Heart right ventricle (tissue), 16 donors: ENCODE results near the gene ANO10. TPM values are rescaled to one million over a fixed set of nuclear protein-coding genes. Genes with fewer than 3 reads are reported as not detected.

ENCODE experiments used
- ATAC-seq, 8 donors: fragments of 200-7000 bp; cut with Tn5 transposase; one replicate each; pipeline ENCODE4 v1.9.1; 2020; ENCODE audit warnings: mild to moderate bottlenecking in 8 of 8, moderate library complexity in 8 of 8, moderate number of reproducible peaks in 1 of 8
- DNase-seq, 2 donors: peaks; one replicate each; pipeline ENCODE4 v3.0.0-alpha.2; 2020
- H3K27ac ChIP-seq, 10 donors: fragments of 200-600 bp; sonication (generic) in 2 of 10; one replicate each; pipeline versions ENCODE4 v1.5.0 to v1.8.0; 2020 to 2022; ENCODE audit warnings: mild to moderate bottlenecking in 3 of 10
- H3K27me3 ChIP-seq, 7 donors: fragments of 200-600 bp; one replicate each; pipeline ENCODE4 v1.8.0; 2021 to 2022; ENCODE audit warnings: mild to moderate bottlenecking in 2 of 7
- H3K36me3 ChIP-seq, 9 donors: fragments of 200-600 bp; sonication (generic) in 1 of 9; one replicate each; pipeline versions ENCODE4 v1.5.0 to v1.8.0; 2020 to 2022; ENCODE audit warnings: mild to moderate bottlenecking in 2 of 9
- H3K4me1 ChIP-seq, 9 donors: fragments of 200-600 bp; sonication (generic) in 1 of 9; one replicate each; pipeline versions ENCODE4 v1.5.0 to v1.8.0; 2020 to 2022; ENCODE audit warnings: mild to moderate bottlenecking in 4 of 9
- H3K4me3 ChIP-seq, 10 donors: fragments of 200-600 bp; sonication (generic) in 2 of 10; one replicate each; pipeline versions ENCODE4 v1.5.0 to v1.8.0; 2020 to 2022; ENCODE audit warnings: mild to moderate bottlenecking in 7 of 10, moderate library complexity in 2 of 10
- H3K9me3 ChIP-seq, 11 donors: fragments of 200-600 bp in 10 of 11; sonication (generic) in 2 of 11; one replicate each; pipeline versions ENCODE4 v1.5.0 to v1.8.0; 2013 to 2022; ENCODE audit warnings: mild to moderate bottlenecking in 2 of 11, control low read depth in 1 of 11, moderate library complexity in 1 of 11
- WGBS, 2 donors: extraction: QIAGEN DNeasy Blood & Tissue Kit; methylation state at CpG; one replicate each; pipeline ENCODE4 v1.1.7; 2013; ENCODE audit warnings: inconsistent platforms in 1 of 2; 5-methylcytosine and 5-hydroxymethylcytosine counted together
- intact Hi-C, 10 donors: fragments of 100-400 bp; cut with DNase I; formaldehyde crosslinking; loops; one replicate each; pipeline versions ENCODE4 v1.11.1 to v1.14.2; 2022
- polyA plus RNA-seq, 2 donors: library from polyadenylated mRNA; stranded (reverse); fragments of 200-250 nt; gene quantifications; one replicate each; pipeline ENCODE4 v1.2.3, GENCODE V29; 2013
- total RNA-seq, 10 donors: library from RNA; stranded (reverse); fragmentation: NEBNext Ultra II Directional in 3 of 10; extraction: Animal tissue kit (Norgen Biotek cat#: 25700) in 3 of 10; gene quantifications; one replicate each; pipeline versions ENCODE4 v1.2.1 to v1.2.4, GENCODE V29; 2021 to 2023
- TF ChIP-seq, protein P1 (sequence below), 9 donors: fragments of 200-600 bp; sonication (generic) in 2 of 9; IDR thresholded peaks; one replicate each; pipeline versions ENCODE4 v1.5.0 to v1.8.0; 2021 to 2022; ENCODE audit warnings: antibody characterized with exemption in 9 of 9, mild to moderate bottlenecking in 5 of 9, moderate library complexity in 1 of 9
- donor health status: Arrhythmogenic right ventricular cardiomyopathy.
- donor health status: ischemic (EF 13 %, LVEDD 7.1; RV severe dilation, severe dysfunction).
- donor health status: healthy with polysubstance abuse.
- donor health status: DM: no; HTN: yes; CAD: no.
- donor health status: DM: no; HTN: no; CAD: no.
- donor health status: ischemic (EF 25% LVEDD 6.9; RV normal size, moderate dysfunction).
- donor health status: ischemic (EF 25% LVEDD 5.7; RV mildly dilated, moderate dysfunction).
- donor health status: healthy.
- donor health status: DM: yes; HTN: yes; CAD: no.
- donor health status: Ischemic cardiomyopathy.
- donor health status: ischemic (EF 35%, LVEDD 5.7; RV mildly dilated, moderate dysfunction).
- donor health status: nonischemic (EF 11% LVEDD 7.7; RV severe dilation, severe dysfunction).
- donor health status: DM: yes; HTN: yes; CAD: no.
- donor health status: PGD.
- donor health status: ischemic (EF 29% LVEDD 5.4; RV normal size, mild dysfunction).
- donor health status: nonischemic (EF 23%, LVEDD 6.1; RV moderate dilation, normal function).

ANO10 gene
- total and polyA plus RNA-seq, 12 donors = 7.1 to 24.2 (median 13.3) TPM

DNA sequence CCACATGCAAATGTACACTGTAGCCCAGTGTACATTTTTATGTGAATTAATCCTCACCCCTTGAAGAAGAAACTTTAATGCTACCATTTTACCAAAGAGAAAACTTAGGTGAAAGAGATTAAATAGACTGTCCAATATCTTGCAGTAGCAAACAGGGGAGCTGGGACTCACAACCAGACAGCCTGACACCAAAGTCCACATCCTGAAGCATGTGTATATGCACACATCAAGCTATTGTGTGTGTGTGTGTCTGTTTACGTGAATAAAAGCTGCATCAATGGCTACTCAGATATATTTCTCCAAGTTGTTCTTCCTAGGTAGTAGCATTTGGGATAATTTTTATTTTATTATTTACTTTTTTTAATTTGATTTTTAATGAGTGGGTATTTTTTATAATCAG is 6.7 kb downstream of the ANO10 start:
- H3K27ac ChIP-seq = no peak overlapping the region
- peaks cover 0 to under 1% (median 0%) of the 10 kb centered on the region in 9 donors for H3K4me1 ChIP-seq
- ATAC-seq = no peak
- TF ChIP-seq, protein P1, sequence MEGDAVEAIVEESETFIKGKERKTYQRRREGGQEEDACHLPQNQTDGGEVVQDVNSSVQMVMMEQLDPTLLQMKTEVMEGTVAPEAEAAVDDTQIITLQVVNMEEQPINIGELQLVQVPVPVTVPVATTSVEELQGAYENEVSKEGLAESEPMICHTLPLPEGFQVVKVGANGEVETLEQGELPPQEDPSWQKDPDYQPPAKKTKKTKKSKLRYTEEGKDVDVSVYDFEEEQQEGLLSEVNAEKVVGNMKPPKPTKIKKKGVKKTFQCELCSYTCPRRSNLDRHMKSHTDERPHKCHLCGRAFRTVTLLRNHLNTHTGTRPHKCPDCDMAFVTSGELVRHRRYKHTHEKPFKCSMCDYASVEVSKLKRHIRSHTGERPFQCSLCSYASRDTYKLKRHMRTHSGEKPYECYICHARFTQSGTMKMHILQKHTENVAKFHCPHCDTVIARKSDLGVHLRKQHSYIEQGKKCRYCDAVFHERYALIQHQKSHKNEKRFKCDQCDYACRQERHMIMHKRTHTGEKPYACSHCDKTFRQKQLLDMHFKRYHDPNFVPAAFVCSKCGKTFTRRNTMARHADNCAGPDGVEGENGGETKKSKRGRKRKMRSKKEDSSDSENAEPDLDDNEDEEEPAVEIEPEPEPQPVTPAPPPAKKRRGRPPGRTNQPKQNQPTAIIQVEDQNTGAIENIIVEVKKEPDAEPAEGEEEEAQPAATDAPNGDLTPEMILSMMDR (IDR thresholded peaks at IDR 0.05) = no peak
- H3K27me3 ChIP-seq = no peaks in the 10 kb centered on the region
- DNase-seq = no peak
- H3K4me3 ChIP-seq = no peak overlapping the region
- H3K36me3 ChIP-seq = no peaks in the 10 kb centered on the region
- peaks cover 0 to 2% (median 0%) of the 10 kb centered on the region in 11 donors for H3K9me3 ChIP-seq
- intact Hi-C loops = loop anchor here in 1 of 10 donors (10.0 kb wide), 1 partner anchor 70 kb away; no protein-coding TSS in a partner anchor
- 95 to 97% methylated on average over 1 of the region's 1 CpG for WGBS, 2 donors

DNA sequence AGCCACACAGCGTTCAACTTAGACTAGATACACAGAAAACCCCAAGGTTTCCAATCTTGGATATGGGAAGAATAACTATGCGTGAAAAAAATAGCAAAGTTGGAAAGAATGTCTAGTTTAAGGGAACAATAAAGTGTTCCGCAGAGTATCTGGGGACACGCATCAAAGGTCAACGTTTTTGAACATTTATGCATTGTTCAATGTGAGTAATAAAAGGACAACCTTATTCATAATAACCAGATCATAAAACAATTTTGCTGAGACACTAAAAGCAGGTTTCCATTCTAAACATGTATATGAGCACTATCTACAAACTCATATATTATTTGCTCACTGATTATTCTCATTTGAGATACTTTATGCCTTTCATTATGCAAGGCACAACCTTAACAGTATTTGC is 7.8 kb downstream of the ANO10 start:
- Histone ChIP-seq H3K27me3 (no peaks in the 10 kb centered on the region), H3K9me3 (peaks cover 0 to 2% (median 0%) of the 10 kb centered on the region in 11 donors), H3K4me1 (peaks cover 0 to 4% (median 0%) of the 10 kb centered on the region in 9 donors), H3K36me3 (no peaks in the 10 kb centered on the region), H3K27ac (no peak overlapping the region), H3K4me3 (no peak overlapping the region)
- TF ChIP-seq, protein P1 (IDR thresholded peaks at IDR 0.05) = no peak
- ATAC-seq (no peak), DNase-seq (no peak)
- WGBS, 2 donors = 95 to 99% methylated on average over 5 of the region's 5 CpGs
- intact Hi-C loops = loop anchor here in 1 of 10 donors (10.0 kb wide), 1 partner anchor 71 kb away; no protein-coding TSS in a partner anchor

DNA sequence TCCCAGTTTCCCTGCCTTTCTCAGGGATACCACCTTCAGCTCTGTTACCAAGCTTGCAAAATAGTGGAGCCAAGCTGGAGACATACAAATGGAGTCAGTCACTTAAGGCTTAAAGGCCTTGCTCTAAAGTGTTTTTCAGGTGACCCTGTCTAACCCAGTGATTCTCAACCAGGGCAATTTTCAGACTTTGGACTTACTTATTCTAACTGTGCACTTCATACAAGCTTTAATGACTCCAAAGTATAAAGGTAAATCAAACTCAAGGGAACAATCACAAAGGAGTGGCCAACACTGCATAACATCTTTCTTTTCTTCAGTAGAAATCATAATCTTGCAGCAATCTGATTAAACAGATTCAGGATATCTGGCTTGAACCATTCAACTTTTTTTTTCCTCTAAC is 9.4 kb downstream of the ANO10 start:
- TF ChIP-seq, protein P1 (IDR thresholded peaks at IDR 0.05) = no peak
- ATAC-seq = no peak
- Histone ChIP-seq H3K4me3 (no peak overlapping the region), H3K9me3 (peaks cover 0 to 2% (median 0%) of the 10 kb centered on the region in 11 donors), H3K27ac (no peak overlapping the region), H3K27me3 (no peaks in the 10 kb centered on the region), H3K36me3 (no peaks in the 10 kb centered on the region), H3K4me1 (peaks cover 0 to 6% (median 0%) of the 10 kb centered on the region in 9 donors)
- DNase-seq = no peak
- intact Hi-C loops = loop anchor here in 1 of 10 donors (10.0 kb wide), 1 partner anchor 72 kb away; no protein-coding TSS in a partner anchor

DNA sequence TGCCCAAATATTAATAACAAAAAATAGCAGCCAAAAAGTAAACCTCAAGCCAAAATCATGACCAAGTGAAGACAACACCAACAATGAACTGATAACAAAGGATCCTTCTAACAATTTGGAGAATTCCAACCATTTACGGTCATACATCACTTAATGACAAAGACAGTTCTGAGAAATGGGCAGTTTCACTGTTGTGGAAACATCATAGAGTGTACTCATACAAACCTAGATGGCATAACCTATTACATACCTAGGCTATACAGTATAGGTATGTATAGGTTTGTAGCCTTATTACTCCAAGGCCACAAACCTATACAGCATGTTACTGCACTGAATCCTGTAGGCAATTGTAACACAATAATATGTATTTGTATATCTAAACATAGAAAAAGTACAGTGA is 12.4 kb downstream of the ANO10 start:
- Histone ChIP-seq H3K27me3 (no peaks in the 10 kb centered on the region), H3K27ac (no peak overlapping the region), H3K36me3 (peaks cover 0 to 12% (median 7%) of the 10 kb centered on the region in 9 donors), H3K4me3 (no peak overlapping the region), H3K9me3 (peaks cover 0 to 2% (median 0%) of the 10 kb centered on the region in 11 donors), H3K4me1 (peaks cover 0 to 6% (median 0%) of the 10 kb centered on the region in 9 donors)
- intact Hi-C loops = no loop called here
- TF ChIP-seq, protein P1 (IDR thresholded peaks at IDR 0.05) = no peak
- 93 to 94% methylated on average over 1 of the region's 1 CpG for WGBS, 2 donors
- DNase-seq (no peak), ATAC-seq (no peak)
